ENCODE data around the gene GIT1. TPM values are rescaled to one million over a fixed set of nuclear protein-coding genes. Genes with fewer than 3 reads are reported as not detected.

The GIT1 gene
- total and polyA plus RNA-seq, 3 donors from 2014 or later, result 156 to 220 (median 169) TPM

- no peaks in the 10 kb centered on the region for H3K36me3 ChIP-seq (ENCODE audit: low read depth, missing control alignments)
- TF ChIP-seq, protein P1, sequence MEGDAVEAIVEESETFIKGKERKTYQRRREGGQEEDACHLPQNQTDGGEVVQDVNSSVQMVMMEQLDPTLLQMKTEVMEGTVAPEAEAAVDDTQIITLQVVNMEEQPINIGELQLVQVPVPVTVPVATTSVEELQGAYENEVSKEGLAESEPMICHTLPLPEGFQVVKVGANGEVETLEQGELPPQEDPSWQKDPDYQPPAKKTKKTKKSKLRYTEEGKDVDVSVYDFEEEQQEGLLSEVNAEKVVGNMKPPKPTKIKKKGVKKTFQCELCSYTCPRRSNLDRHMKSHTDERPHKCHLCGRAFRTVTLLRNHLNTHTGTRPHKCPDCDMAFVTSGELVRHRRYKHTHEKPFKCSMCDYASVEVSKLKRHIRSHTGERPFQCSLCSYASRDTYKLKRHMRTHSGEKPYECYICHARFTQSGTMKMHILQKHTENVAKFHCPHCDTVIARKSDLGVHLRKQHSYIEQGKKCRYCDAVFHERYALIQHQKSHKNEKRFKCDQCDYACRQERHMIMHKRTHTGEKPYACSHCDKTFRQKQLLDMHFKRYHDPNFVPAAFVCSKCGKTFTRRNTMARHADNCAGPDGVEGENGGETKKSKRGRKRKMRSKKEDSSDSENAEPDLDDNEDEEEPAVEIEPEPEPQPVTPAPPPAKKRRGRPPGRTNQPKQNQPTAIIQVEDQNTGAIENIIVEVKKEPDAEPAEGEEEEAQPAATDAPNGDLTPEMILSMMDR (IDR thresholded peaks at IDR 0.05), result no peak
- no peak for TF ChIP-seq POLR2A (IDR thresholded peaks at IDR 0.05)
- H3K27ac ChIP-seq, result no peak overlapping the region
- peaks cover 30% of the 10 kb centered on the region for H3K4me1 ChIP-seq
- intact Hi-C loops (cut with DNase I; ENCODE audit: low total_unique reads), result no loop called here
- H3K9me3 ChIP-seq, result no peaks in the 10 kb centered on the region
- no peak overlapping the region for H3K4me3 ChIP-seq
- DNase-seq, result no peak
- no peaks in the 10 kb centered on the region for H3K27me3 ChIP-seq
- 94 to 100% methylated on average over 6 to 11 of the region's 11 CpGs for WGBS, 2 donors
Observed at GRCh38 chr17:29611351-29612093, 22.1 kb upstream of the GIT1 start.

GRCh38 chr17:29610395-29610794 is 20.9 kb upstream of the GIT1 start:
- H3K36me3 ChIP-seq (ENCODE audit: low read depth, missing control alignments), result no peaks in the 10 kb centered on the region
- no peak overlapping the region for H3K4me3 ChIP-seq
- intact Hi-C loops (cut with DNase I; ENCODE audit: low total_unique reads), result no loop called here
- peaks cover 20% of the 10 kb centered on the region for H3K4me1 ChIP-seq
- DNase-seq, result no peak
- no peak for TF ChIP-seq POLR2A (IDR thresholded peaks at IDR 0.05)
- TF ChIP-seq, protein P1 (IDR thresholded peaks at IDR 0.05), result no peak
- H3K9me3 ChIP-seq, result no peaks in the 10 kb centered on the region
- H3K27ac ChIP-seq, result no peak overlapping the region
- no peaks in the 10 kb centered on the region for H3K27me3 ChIP-seq
- 64 to 84% methylated on average over 3 of the region's 3 CpGs for WGBS, 2 donors

DNA sequence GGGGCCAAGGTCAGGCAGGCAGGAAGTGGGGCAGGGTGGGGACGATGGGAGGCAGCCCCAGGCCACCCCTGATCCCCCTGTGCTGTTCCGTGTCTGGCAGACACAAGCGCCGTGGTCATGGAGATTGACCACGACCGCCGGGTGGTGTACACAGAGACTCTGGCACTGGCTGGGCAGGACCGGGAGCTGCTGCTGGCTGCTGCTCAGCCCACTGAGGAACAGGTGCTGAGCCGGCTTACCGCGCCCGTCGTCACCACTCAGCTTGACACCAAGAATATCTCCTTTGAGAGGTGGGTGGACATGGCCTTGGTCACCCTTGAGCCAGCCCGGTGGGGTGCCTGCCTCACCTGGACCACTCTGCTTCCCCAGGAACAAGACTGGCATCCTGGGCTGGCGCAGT is 19.5 kb upstream of the GIT1 start:
- Histone ChIP-seq H3K27me3 (no peaks in the 10 kb centered on the region), H3K4me3 (no peak overlapping the region), H3K36me3 (ENCODE audit: low read depth, missing control alignments) (no peaks in the 10 kb centered on the region), H3K9me3 (no peaks in the 10 kb centered on the region), H3K4me1 (peaks cover 6% of the 10 kb centered on the region), H3K27ac (no peak overlapping the region)
- no peak for DNase-seq
- WGBS, 2 donors, result 91 to 98% methylated on average over 8 to 9 of the region's 15 CpGs
- TF ChIP-seq, protein P1 (IDR thresholded peaks at IDR 0.05), result no peak
- TF ChIP-seq POLR2A (IDR thresholded peaks at IDR 0.05), result no peak
- intact Hi-C loops (cut with DNase I; ENCODE audit: low total_unique reads), result no loop called here

- H3K4me1 ChIP-seq, result no peaks in the 10 kb centered on the region
- no peak overlapping the region for H3K27ac ChIP-seq
- no peak overlapping the region for H3K4me3 ChIP-seq
- H3K36me3 ChIP-seq (ENCODE audit: low read depth, missing control alignments), result no peaks in the 10 kb centered on the region
- H3K9me3 ChIP-seq, result no peaks in the 10 kb centered on the region
- no peaks in the 10 kb centered on the region for H3K27me3 ChIP-seq
- TF ChIP-seq, protein P1 (IDR thresholded peaks at IDR 0.05), result no peak
- no peak for TF ChIP-seq POLR2A (IDR thresholded peaks at IDR 0.05)
- whole genome bisulfite sequencing, 2 donors, result 84 to 88% methylated on average over 12 to 29 of the region's 29 CpGs
- DNase-seq, result no peak
- intact Hi-C loops (cut with DNase I; ENCODE audit: low total_unique reads), result no loop called here
Observed at GRCh38 chr17:29607557-29608195, 18.2 kb upstream of the GIT1 start.

Measured in testis (tissue), 3 donors.